NCI-H1092 treated with DMSO at 0.1 percent for 48 hours (cell line): ENCODE data around the gene LIPE.

Source experiments
- DNase-seq: peaks from one replicate; lab custom pipeline; 2025; lab: John Stamatoyannopoulos, UW

The LIPE gene

GRCh38 chr19:42352301-42353259 is 74.6 kb downstream of the LIPE start:
- no peak for DNase-seq
